ENCODE measurements around the gene MAS1L.
A peak's percentile ranks its signal among the peaks of the same experiment; 100 is the strongest.

MAS1L gene

DNA sequence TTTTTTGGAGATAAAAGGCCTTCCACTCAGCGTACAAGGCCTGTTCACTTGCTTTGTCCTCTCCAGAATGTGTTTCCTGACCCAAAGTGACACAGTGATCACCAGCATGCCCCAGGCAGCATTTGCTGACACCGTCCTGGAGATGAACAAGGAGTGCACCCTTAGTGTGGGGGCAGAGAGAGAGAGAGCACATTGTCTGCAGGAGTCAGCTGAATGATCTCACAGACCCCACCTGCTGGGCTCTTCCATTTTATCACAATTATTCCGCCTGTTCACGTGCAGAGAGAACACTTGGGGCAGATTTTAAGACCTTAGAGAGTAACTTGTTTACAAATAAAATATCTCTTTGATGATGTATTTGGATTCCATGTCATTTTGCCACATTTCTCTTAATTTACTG lies 22.4 kb upstream of the MAS1L start:
- DNase-seq (ENCODE audit: low spot score): peak; percentile 2

DNA sequence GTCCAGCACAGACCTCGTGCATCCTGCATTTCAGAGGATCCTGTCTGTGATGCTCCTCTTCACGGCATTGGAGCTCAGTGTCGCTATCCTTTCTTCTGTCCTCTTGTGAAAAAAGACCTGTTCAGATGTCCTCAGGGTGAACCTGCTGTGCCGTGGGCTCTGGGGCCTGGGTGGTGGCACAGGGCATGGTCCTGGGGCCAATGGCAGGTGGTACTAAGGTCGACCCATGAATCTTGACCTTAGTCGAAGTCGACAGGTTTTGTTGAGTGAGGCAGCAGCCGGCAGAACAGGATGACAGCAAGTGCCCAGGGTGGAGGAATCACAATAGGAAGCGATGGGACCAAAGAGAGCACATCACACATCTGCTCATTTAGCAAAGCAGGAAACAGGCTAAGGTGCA lies 22.0 kb upstream of the MAS1L start:
- no peak overlapping the region for H3K27ac ChIP-seq (replicated peaks; ENCODE audit: low read length)
- no peak overlapping the region for H2AFZ ChIP-seq (ENCODE audit: low read length)
- H3K4me2 ChIP-seq (ENCODE audit: insufficient read depth, low read length, poor library complexity, severe bottlenecking): no peak overlapping the region
- H2AK5ac ChIP-seq (ENCODE audit: low read depth, low read length): no peak overlapping the region
- peaks cover 11 to 14% of the 10 kb centered on the region in 2 donors for H3K4me1 ChIP-seq (ENCODE audit: control insufficient read depth in 2 of 2, insufficient read depth in 1 of 2, low read depth in 1 of 2, low read length in 2 of 2)
- no peak overlapping the region for H3K23ac ChIP-seq (ENCODE audit: low read depth, low read length, poor library complexity)
- H2BK12ac ChIP-seq (ENCODE audit: low read length): peak overlapping the region; percentile 63
- no peak overlapping the region for H4K8ac ChIP-seq (ENCODE audit: low read depth, low read length)
- peaks cover 0 to 35% (median 0%) of the 10 kb centered on the region in 3 experiments for H3K27me3 ChIP-seq (ENCODE audit: control insufficient read depth in 3 of 3, insufficient read depth in 3 of 3, low read depth in 1 of 3, low read length in 3 of 3)
- DNase-seq (ENCODE audit: low spot score): no peak
- no peak overlapping the region for H3K14ac ChIP-seq (ENCODE audit: low read length)
- no peak overlapping the region for H4K91ac ChIP-seq (ENCODE audit: low read depth, low read length, poor library complexity)
- H3K9ac ChIP-seq (ENCODE audit: low read depth, low read length, poor library complexity): no peak overlapping the region
- no CpG with 5 or more reads among the region's 9 CpGs for whole genome bisulfite sequencing, 2 donors (ENCODE audit: extremely low coverage in 2 of 2, insufficient read length in 2 of 2, insufficient replicate concordance in 1 of 2)
- peak overlapping the region; percentile 66 for H3K18ac ChIP-seq (ENCODE audit: low read length)
- no peak overlapping the region for H3K4me3 ChIP-seq (ENCODE audit: low read length in 2 of 2)
- H2BK15ac ChIP-seq (ENCODE audit: low read length): no peak overlapping the region
- H3K4ac ChIP-seq (ENCODE audit: low read length): no peak overlapping the region
- no peaks in the 10 kb centered on the region for H3K9me3 ChIP-seq (replicated peaks in 1 of 2; ENCODE audit: control insufficient read depth in 2 of 2, insufficient read depth in 1 of 2, low read depth in 1 of 2, low read length in 2 of 2)
- H2BK5ac ChIP-seq (ENCODE audit: low read length): no peak overlapping the region
- H3K79me1 ChIP-seq (ENCODE audit: low read depth, low read length): no peaks in the 10 kb centered on the region
- H3K36me3 ChIP-seq (replicated peaks in 1 of 2; ENCODE audit: control insufficient read depth in 2 of 2, insufficient read depth in 2 of 2, low read length in 2 of 2): no peaks in the 10 kb centered on the region
- H2BK120ac ChIP-seq (ENCODE audit: low read depth, low read length): no peak overlapping the region

More for the DNA sequence above, 22.4 kb upstream of the MAS1L start:
- Histone ChIP-seq H3K4ac (ENCODE audit: low read length) (no peak overlapping the region), H4K8ac (ENCODE audit: low read depth, low read length) (no peak overlapping the region), H3K14ac (ENCODE audit: low read length) (no peak overlapping the region), H3K79me1 (ENCODE audit: low read depth, low read length) (no peaks in the 10 kb centered on the region), H3K9me3 (replicated peaks in 1 of 2; ENCODE audit: control insufficient read depth in 2 of 2, insufficient read depth in 1 of 2, low read depth in 1 of 2, low read length in 2 of 2) (no peaks in the 10 kb centered on the region), H2BK15ac (ENCODE audit: low read length) (no peak overlapping the region), H4K91ac (ENCODE audit: low read depth, low read length, poor library complexity) (no peak overlapping the region), H2AK5ac (ENCODE audit: low read depth, low read length) (no peak overlapping the region), H2BK120ac (ENCODE audit: low read depth, low read length) (no peak overlapping the region), H2BK5ac (ENCODE audit: low read length) (no peak overlapping the region), H3K27ac (replicated peaks; ENCODE audit: low read length) (no peak overlapping the region), H3K4me3 (ENCODE audit: low read length in 2 of 2) (no peak overlapping the region), H3K27me3 (ENCODE audit: control insufficient read depth in 3 of 3, insufficient read depth in 3 of 3, low read depth in 1 of 3, low read length in 3 of 3) (peaks cover 0 to 33% (median 0%) of the 10 kb centered on the region in 3 experiments), H2AFZ (ENCODE audit: low read length) (no peak overlapping the region), H3K9ac (ENCODE audit: low read depth, low read length, poor library complexity) (no peak overlapping the region), H2BK12ac (ENCODE audit: low read length) (no peak overlapping the region), H3K23ac (ENCODE audit: low read depth, low read length, poor library complexity) (no peak overlapping the region), H3K4me2 (ENCODE audit: insufficient read depth, low read length, poor library complexity, severe bottlenecking) (no peak overlapping the region), H3K4me1 (ENCODE audit: control insufficient read depth in 2 of 2, insufficient read depth in 1 of 2, low read depth in 1 of 2, low read length in 2 of 2) (peaks cover 11 to 14% of the 10 kb centered on the region in 2 donors), H3K36me3 (replicated peaks in 1 of 2; ENCODE audit: control insufficient read depth in 2 of 2, insufficient read depth in 2 of 2, low read length in 2 of 2) (no peaks in the 10 kb centered on the region), H3K18ac (ENCODE audit: low read length) (no peak overlapping the region)
- no CpG with 5 or more reads among the region's 4 CpGs for WGBS, 2 donors (ENCODE audit: extremely low coverage in 2 of 2, insufficient read length in 2 of 2, insufficient replicate concordance in 1 of 2)

DNA sequence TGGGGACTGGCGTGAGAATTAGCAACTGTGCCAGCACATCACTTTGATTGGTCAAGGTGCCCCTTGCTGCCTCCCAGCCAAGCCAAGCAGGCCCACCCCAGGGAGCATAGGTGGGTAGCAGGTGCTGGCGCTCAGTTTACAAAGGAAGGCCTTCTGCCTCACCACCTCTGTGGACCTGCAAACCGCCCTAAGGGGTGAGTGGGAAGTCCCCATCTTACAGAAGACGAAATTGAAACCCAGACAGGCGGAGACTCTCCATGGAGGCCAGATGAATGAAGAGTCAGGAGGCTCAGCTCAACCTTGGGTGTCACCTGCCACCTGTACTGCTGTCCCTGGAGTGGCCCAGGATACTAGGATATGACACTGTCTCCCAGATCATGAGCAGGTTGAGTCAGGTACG lies 21.5 kb upstream of the MAS1L start:
- no peak overlapping the region for H4K8ac ChIP-seq (ENCODE audit: low read depth, low read length)
- no peak overlapping the region for H3K4ac ChIP-seq (ENCODE audit: low read length)
- H3K4me2 ChIP-seq (ENCODE audit: insufficient read depth, low read length, poor library complexity, severe bottlenecking): no peak overlapping the region
- no peak overlapping the region for H3K14ac ChIP-seq (ENCODE audit: low read length)
- H2BK120ac ChIP-seq (ENCODE audit: low read depth, low read length): peak overlapping the region; percentile 2
- H3K23ac ChIP-seq (ENCODE audit: low read depth, low read length, poor library complexity): no peak overlapping the region
- H3K27me3 ChIP-seq (ENCODE audit: control insufficient read depth in 3 of 3, insufficient read depth in 3 of 3, low read depth in 1 of 3, low read length in 3 of 3): peaks cover 0 to 34% (median 0%) of the 10 kb centered on the region in 3 experiments
- no peak overlapping the region for H2AFZ ChIP-seq (ENCODE audit: low read length)
- no peak overlapping the region for H2AK5ac ChIP-seq (ENCODE audit: low read depth, low read length)
- no peak overlapping the region for H3K18ac ChIP-seq (ENCODE audit: low read length)
- H3K9me3 ChIP-seq (replicated peaks in 1 of 2; ENCODE audit: control insufficient read depth in 2 of 2, insufficient read depth in 1 of 2, low read depth in 1 of 2, low read length in 2 of 2): no peaks in the 10 kb centered on the region
- no peak overlapping the region for H2BK12ac ChIP-seq (ENCODE audit: low read length)
- no peak for DNase-seq (ENCODE audit: low spot score)
- no peak overlapping the region for H3K9ac ChIP-seq (ENCODE audit: low read depth, low read length, poor library complexity)
- no peaks in the 10 kb centered on the region for H3K79me1 ChIP-seq (ENCODE audit: low read depth, low read length)
- WGBS, 2 donors (ENCODE audit: extremely low coverage in 2 of 2, insufficient read length in 2 of 2, insufficient replicate concordance in 1 of 2): no CpG with 5 or more reads among the region's 6 CpGs
- no peak overlapping the region for H2BK5ac ChIP-seq (ENCODE audit: low read length)
- no peak overlapping the region for H3K4me3 ChIP-seq (ENCODE audit: low read length in 2 of 2)
- H3K4me1 ChIP-seq (ENCODE audit: control insufficient read depth in 2 of 2, insufficient read depth in 1 of 2, low read depth in 1 of 2, low read length in 2 of 2): peaks cover 11 to 14% of the 10 kb centered on the region in 2 donors
- no peak overlapping the region for H4K91ac ChIP-seq (ENCODE audit: low read depth, low read length, poor library complexity)
- H3K27ac ChIP-seq (replicated peaks; ENCODE audit: low read length): no peak overlapping the region
- no peak overlapping the region for H2BK15ac ChIP-seq (ENCODE audit: low read length)
- H3K36me3 ChIP-seq (replicated peaks in 1 of 2; ENCODE audit: control insufficient read depth in 2 of 2, insufficient read depth in 2 of 2, low read length in 2 of 2): no peaks in the 10 kb centered on the region

DNA sequence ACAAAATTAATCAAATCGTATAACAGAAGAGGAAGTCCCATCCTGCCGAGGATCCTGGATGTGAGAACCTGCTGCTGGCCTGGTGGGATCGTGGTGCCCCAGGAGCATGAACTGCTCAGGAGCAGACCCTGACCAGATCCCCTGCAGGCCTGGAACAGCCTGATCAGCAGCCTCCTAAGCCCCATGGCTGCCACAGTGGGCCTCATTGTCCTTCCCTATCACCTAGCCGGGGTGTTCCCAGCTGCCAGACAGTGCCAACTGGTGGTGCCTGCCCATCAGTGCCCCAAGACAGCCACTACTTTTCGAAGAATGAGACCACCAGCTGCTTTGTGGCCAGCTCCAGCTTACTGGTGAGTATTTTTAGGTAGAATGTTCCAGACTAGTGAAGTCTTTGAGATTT lies 19.6 kb upstream of the MAS1L start:
- peaks cover 0 to 34% (median 0%) of the 10 kb centered on the region in 3 experiments for H3K27me3 ChIP-seq (ENCODE audit: control insufficient read depth in 3 of 3, insufficient read depth in 3 of 3, low read depth in 1 of 3, low read length in 3 of 3)
- WGBS, 2 donors (ENCODE audit: extremely low coverage in 2 of 2, insufficient read length in 2 of 2, insufficient replicate concordance in 1 of 2): no CpG with 5 or more reads among the region's 5 CpGs
- no peak overlapping the region for H2BK5ac ChIP-seq (ENCODE audit: low read length)
- H3K4me1 ChIP-seq (ENCODE audit: control insufficient read depth in 2 of 2, insufficient read depth in 1 of 2, low read depth in 1 of 2, low read length in 2 of 2): peaks cover 11 to 14% of the 10 kb centered on the region in 2 donors
- H4K8ac ChIP-seq (ENCODE audit: low read depth, low read length): no peak overlapping the region
- H3K4me2 ChIP-seq (ENCODE audit: insufficient read depth, low read length, poor library complexity, severe bottlenecking): no peak overlapping the region
- H2AK5ac ChIP-seq (ENCODE audit: low read depth, low read length): peak overlapping the region; percentile 36
- no peak overlapping the region for H3K23ac ChIP-seq (ENCODE audit: low read depth, low read length, poor library complexity)
- no peak overlapping the region for H2BK12ac ChIP-seq (ENCODE audit: low read length)
- H2BK120ac ChIP-seq (ENCODE audit: low read depth, low read length): no peak overlapping the region
- no peak overlapping the region for H3K18ac ChIP-seq (ENCODE audit: low read length)
- H3K27ac ChIP-seq (replicated peaks; ENCODE audit: low read length): no peak overlapping the region
- no peak overlapping the region for H4K91ac ChIP-seq (ENCODE audit: low read depth, low read length, poor library complexity)
- no peaks in the 10 kb centered on the region for H3K9me3 ChIP-seq (replicated peaks in 1 of 2; ENCODE audit: control insufficient read depth in 2 of 2, insufficient read depth in 1 of 2, low read depth in 1 of 2, low read length in 2 of 2)
- no peaks in the 10 kb centered on the region for H3K36me3 ChIP-seq (replicated peaks in 1 of 2; ENCODE audit: control insufficient read depth in 2 of 2, insufficient read depth in 2 of 2, low read length in 2 of 2)
- no peak overlapping the region for H3K4me3 ChIP-seq (ENCODE audit: low read length in 2 of 2)
- H2BK15ac ChIP-seq (ENCODE audit: low read length): no peak overlapping the region
- H3K9ac ChIP-seq (ENCODE audit: low read depth, low read length, poor library complexity): no peak overlapping the region
- DNase-seq (ENCODE audit: low spot score): no peak
- H2AFZ ChIP-seq (ENCODE audit: low read length): no peak overlapping the region
- H3K79me1 ChIP-seq (ENCODE audit: low read depth, low read length): no peaks in the 10 kb centered on the region
- H3K4ac ChIP-seq (ENCODE audit: low read length): no peak overlapping the region
- no peak overlapping the region for H3K14ac ChIP-seq (ENCODE audit: low read length)

All from neuronal stem cell (in vitro differentiated cells).